Stimulated activated CD4-positive, alpha-beta T cell treated with anti-CD3 and anti-CD28 coated beads, Interleukin-4, amount 100 ng/mL, for 24 hours (primary cell): Measurements from ENCODE around the gene WDFY2.

Source experiments
- DNase-seq: peaks from one replicate; pipeline ENCODE4 v3.0.0-alpha.2; 2020

The WDFY2 gene

DNA sequence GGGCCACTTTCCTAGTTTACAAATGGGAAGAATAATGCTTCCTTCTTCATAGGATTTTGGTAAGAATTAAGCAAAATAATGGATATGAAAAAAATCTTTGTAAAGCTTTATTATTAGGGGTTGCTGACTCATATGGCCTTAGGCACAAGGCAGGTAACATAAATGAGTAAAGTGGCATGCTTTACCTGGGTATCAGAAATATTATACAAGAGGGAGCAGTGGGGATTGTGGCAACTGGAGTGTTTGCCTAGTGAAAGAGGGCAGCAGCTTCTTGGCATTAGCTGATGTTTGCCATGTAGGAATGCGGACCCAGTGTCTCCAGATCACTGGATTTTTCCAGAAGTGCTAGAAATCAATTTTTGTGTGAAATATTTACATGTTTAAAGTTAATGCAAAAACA, 19.5 kb downstream of the WDFY2 start:
- no peak for DNase-seq

DNA sequence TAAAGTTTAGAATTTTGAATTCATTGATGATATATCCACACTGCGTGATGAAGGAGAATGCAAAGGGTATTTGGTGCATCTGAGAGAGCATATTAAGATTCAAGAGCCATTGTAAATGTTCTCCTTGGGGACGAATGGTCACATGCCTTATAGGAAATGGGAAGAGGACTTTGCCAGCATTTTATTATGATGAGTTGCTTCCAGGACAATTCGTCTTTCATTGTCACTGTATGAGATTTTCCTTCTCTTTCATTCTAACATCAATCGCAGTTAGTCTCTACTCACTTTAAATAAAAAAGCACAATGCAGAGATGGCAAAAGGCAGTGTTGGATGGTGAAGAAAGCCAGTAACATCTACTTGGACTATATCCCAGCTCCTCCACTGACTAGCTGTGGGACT, 21.4 kb downstream of the WDFY2 start:
- DNase-seq = no peak

GRCh38 chr13:51607165-51607564, 22.9 kb downstream of the WDFY2 start:
- DNase-seq = no peak

DNA sequence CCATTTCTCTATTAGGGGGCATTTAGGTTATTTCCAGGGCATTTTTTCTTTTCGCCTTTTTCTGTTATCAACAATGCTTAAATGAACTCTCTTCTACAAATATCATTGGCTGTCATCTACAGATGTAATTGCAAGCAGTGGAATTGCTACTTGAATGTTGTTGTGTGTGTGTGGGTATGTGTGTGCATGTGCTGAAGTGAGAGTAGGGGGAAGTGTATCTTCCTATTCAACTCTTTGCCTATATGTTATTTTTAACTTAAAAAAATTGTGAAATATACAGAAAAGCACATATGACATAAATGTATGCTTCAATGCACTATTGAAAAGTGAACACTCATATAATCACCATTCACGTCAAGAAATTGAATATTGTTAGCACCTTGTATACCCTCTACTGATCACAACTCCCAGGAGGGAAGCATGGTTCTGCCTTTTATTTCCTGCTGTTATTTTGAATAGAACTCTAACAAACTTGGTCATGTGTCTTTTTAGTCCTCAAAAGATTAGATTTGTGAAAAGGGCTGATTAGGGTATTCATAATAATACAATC, 24.7 kb downstream of the WDFY2 start:
- DNase-seq = no peak

DNA sequence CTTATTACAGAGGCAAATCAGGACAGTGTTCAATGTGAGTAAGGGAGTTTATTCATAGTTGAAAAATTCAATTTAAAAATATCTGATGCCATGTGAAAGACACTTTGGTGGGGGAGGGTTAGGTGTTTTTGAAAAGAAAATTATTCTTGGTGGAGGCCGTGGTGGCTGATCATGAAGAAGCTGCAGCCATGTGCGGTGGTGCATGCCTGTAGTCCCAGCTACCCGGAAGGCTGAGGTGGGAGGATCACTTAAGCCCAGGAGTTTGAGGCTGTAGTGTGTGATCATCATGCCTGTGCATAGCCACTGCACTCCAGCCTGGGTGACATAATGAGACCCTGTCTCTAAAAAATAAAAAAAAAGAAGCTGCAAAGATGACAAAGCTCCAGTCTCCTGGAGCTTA, 28.6 kb downstream of the WDFY2 start:
- DNase-seq = no peak

- DNase-seq = no peak
These were observed 29.3 kb downstream of the WDFY2 start for GRCh38 chr13:51613535-51613934.

DNA sequence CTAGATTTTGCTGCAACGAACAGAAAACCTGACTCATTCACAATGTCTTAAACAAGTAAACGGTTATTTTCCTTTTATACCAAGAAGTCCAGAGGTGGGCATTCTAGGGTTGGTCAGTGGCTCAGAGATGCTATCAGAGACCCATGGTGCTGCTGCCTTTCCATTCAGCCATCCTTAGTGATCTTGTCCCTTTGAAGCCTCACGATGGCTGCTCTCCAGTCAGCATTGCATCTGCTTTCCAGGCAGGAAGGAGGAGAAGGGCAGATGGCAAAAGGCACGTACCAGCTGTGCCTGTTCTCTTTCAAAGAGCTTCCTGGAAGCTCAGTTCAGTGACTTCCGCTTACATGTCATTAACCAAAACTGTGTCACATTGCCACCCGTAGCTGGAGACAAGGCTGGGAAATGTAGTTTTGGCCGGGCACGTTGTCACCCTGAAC, 30.1 kb downstream of the WDFY2 start:
- DNase-seq = peak; percentile 53

DNA sequence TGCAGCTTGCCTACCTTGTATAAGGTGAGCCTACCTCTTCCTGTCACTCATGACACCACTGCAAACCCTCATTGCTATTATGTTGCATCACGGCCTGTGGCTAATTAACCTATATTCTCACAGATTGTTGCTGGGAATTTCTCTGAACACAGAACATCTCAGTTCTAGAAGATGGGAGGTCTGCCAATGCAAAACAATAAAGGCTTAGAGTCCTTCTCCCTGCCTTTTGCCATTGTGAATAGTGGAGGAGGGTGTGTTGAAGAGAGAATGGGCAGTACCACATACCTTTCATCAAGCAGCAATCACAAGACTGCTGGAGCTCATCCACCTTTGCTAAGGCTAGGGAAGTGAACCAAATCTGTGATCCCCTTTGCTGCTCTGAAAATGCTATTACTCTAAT, 34.4 kb downstream of the WDFY2 start:
- DNase-seq = no peak

- DNase-seq = no peak
These were observed 35.4 kb downstream of the WDFY2 start for GRCh38 chr13:51619614-51620013.

GRCh38 chr13:51620165-51620983, 36.1 kb downstream of the WDFY2 start:
- DNase-seq = no peak

GRCh38 chr13:51621602-51622001, 37.3 kb downstream of the WDFY2 start:
- DNase-seq = no peak

DNA sequence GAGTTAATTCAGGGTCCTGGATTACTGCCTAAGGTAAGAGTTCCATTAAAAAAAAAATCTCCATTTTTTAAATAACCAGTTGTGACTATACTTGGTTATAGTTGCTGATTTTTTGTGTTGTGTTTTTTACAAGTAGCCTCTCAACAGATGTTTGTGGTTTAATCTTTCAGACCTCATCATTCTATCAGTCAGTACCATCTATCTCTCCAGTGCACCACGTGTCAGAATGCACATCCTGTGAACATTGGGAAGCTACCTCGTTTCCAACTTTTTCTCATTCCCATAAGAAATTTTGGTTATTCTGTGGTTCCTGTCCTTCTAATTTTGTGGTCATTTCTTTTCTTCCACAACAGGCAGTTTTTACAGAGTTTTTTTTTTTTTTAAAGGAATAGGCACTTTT, 39.2 kb downstream of the WDFY2 start:
- DNase-seq = no peak

- DNase-seq = no peak
These were observed 39.9 kb downstream of the WDFY2 start for GRCh38 chr13:51624207-51624606.

- DNase-seq = no peak
These were observed 40.6 kb downstream of the WDFY2 start for GRCh38 chr13:51624695-51625345.

DNA sequence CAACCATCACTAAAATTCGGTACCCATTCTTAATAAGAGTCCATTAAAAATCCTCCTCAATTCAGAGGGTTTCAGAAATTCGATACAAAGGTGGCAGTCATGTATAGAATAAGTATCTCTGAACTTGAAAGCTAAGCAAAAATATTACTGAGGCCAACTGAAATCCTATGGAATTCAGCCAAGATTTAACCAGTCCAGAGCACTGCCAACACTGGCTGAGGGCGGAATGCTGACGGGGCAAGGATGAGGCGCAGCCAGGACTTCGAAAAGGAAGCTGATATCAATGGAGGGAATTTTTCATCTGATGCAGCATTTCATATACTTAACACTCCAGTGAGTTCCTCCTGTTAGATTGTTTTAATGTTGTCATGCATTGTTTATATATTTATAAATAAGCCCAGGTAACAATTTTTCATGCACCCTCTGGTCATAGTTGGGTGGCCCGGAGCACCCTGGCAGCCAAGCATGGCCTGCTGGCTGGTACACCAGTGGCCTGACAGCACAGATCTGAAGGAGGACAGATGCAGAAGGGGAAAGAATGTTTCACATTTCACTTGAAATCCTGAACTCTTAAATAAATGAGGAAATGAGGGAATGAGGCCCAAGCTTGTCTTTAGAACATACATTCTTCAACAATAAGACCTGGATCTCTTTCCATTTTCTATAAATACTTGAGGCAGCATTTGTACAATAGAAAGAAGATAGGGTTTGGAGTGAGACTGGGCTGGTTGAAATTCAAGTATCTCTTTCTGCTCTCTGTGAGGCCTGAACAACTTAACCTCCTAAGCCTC, 41.5 kb downstream of the WDFY2 start:
- DNase-seq = no peak

DNA sequence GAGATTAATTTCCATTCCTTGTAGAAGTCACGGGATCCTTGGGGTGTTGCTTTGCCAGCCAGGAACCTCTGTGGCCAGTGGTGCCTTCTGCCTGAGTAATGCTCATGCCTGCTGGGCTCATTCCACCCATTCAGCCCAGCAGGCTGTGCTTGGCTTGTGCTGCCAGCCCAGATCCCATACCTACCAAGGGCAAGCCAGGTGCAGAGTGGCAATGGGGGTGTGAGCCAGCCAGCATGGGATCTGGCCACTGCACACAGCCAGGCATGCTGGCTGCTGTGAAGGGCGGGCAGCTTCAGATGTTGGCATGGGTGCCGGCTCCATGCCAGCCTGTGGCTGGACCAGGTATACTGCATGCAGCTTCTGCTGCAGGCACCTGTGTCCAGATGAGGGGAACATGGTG, 42.5 kb downstream of the WDFY2 start:
- no peak for DNase-seq

GRCh38 chr13:51628059-51628852, 44.0 kb downstream of the WDFY2 start:
- DNase-seq = no peak

DNA sequence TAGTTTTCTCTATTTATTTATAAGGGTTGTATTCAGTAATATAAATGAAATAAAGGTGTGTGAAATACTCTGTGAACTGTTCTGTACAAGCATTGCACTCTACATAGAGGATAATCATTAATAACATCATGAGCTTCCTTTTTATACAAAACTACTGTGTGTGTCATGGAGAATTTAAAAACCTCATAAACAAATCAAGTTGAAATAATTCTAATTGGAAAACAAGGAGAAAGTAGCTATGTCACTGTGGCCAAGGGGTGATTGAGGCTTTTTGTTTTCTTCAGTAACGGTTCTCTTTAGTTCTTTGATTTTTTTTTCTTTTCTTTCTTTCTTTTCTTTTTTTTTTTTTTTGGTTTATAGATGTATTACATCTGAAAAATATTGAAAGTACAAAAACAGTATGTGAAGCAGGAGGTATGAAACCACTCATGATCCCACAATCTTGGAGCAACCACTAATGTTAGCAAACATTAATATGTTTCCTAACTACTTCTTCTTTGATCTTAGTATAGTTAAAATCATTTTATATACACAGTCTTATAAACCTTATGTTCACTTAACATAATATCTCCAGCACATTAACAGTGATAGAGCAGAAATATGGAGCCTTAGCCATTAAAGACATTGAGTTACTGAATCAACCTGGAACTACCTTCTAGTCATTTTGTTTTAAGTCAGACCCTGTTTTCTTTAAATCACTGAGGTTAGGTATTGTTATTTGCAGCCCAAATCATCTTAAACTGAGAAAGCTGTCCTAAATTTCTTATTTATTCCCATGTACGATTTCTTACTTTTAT, 45.4 kb downstream of the WDFY2 start:
- no peak for DNase-seq

- no peak for DNase-seq
These were observed 46.0 kb downstream of the WDFY2 start for GRCh38 chr13:51630288-51630615.

DNA sequence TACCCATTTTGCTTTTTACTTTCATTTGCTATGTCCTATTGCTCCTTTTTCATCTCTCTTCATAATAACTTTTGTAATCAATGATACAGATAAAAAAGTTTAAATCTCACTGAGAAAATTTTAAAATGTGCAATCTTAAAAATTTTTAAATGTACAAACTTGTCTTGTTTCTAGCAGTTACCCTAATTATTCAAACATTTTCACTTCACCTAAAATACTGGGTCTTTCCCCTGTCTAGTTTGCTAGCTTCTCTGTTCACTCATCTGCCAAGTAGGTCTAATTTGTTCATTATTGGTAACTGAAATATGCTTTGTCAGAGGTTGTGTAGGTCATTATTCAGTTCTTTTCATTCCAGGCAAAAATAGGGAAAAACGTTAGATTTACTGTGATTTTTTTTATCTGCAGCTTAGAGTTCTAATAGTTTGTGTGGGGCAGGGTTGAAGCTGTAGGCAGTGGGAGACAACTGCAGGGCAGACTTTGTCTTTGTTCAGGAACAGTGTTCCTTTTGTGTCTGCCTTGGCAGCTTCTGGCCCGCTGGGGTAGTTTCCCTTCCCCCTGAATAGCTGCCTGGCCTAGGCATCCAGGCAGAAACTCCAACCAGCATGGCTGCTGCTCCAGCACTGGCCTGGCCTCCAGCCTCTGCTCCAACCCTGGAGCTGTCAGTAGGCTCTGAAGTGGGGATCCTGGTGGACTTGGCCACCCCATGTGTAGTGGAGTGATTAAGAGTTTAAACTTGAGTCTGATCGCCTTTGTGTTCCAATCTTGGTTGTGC, 48.5 kb downstream of the WDFY2 start:
- DNase-seq = no peak
